ENCODE results near the gene CDC25B.

CDC25B gene

GRCh38 chr20:3755814-3756480 is 40.2 kb upstream of the CDC25B start:
- DNase-seq (ENCODE audit: low spot score): no peak
- in situ Hi-C loops (cut with MboI; ENCODE audit: low sequenced_read_pairs, unreplicated experiment): no loop called here
- TF ChIP-seq, protein P1, sequence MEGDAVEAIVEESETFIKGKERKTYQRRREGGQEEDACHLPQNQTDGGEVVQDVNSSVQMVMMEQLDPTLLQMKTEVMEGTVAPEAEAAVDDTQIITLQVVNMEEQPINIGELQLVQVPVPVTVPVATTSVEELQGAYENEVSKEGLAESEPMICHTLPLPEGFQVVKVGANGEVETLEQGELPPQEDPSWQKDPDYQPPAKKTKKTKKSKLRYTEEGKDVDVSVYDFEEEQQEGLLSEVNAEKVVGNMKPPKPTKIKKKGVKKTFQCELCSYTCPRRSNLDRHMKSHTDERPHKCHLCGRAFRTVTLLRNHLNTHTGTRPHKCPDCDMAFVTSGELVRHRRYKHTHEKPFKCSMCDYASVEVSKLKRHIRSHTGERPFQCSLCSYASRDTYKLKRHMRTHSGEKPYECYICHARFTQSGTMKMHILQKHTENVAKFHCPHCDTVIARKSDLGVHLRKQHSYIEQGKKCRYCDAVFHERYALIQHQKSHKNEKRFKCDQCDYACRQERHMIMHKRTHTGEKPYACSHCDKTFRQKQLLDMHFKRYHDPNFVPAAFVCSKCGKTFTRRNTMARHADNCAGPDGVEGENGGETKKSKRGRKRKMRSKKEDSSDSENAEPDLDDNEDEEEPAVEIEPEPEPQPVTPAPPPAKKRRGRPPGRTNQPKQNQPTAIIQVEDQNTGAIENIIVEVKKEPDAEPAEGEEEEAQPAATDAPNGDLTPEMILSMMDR (IDR thresholded peaks at IDR 0.05; ENCODE audit: borderline replicate concordance, control extremely low read depth, extremely low read depth, insufficient read depth, missing control alignments): no peak

GRCh38 chr20:3757268-3757667 is 38.8 kb upstream of the CDC25B start:
- no peak for DNase-seq (ENCODE audit: low spot score)
- in situ Hi-C loops (cut with MboI; ENCODE audit: low sequenced_read_pairs, unreplicated experiment): no loop called here
- TF ChIP-seq, protein P1 (IDR thresholded peaks at IDR 0.05; ENCODE audit: borderline replicate concordance, control extremely low read depth, extremely low read depth, insufficient read depth, missing control alignments): no peak

- no peak for DNase-seq (ENCODE audit: low spot score)
- in situ Hi-C loops (cut with MboI; ENCODE audit: low sequenced_read_pairs, unreplicated experiment): no loop called here
- TF ChIP-seq, protein P1 (IDR thresholded peaks at IDR 0.05; ENCODE audit: borderline replicate concordance, control extremely low read depth, extremely low read depth, insufficient read depth, missing control alignments): no peak
These were observed 37.5 kb upstream of the CDC25B start for GRCh38 chr20:3758566-3758965.

DNA sequence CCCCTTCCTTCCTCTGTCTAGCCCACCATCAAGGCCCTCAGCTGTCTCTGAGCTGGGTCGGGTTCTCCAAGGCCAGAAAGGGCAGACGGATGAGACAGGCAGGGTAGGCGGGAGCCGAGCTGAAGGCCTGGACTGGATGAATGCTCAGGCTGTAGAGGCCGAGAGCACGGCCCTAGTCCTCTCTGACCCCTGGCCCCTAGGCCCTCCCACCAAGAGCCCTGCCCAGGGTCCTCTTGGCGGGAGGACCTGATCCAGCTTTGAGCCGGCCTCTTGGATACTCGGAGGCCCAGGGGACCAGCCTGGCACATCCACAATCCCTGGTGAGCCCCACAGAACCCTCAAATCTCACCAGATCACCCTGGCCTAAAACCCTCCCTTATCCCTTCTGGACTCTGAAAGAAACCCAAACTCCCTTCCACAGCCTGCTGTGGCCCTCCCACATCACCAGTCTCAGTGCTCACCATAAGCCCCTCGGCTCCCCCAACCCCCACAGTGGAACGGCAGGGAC is 36.7 kb upstream of the CDC25B start:
- in situ Hi-C loops (cut with MboI; ENCODE audit: low sequenced_read_pairs, unreplicated experiment): no loop called here
- DNase-seq (ENCODE audit: low spot score): no peak
- TF ChIP-seq, protein P1 (IDR thresholded peaks at IDR 0.05; ENCODE audit: borderline replicate concordance, control extremely low read depth, extremely low read depth, insufficient read depth, missing control alignments): no peak

- no peak for DNase-seq (ENCODE audit: low spot score)
- TF ChIP-seq, protein P1 (IDR thresholded peaks at IDR 0.05; ENCODE audit: borderline replicate concordance, control extremely low read depth, extremely low read depth, insufficient read depth, missing control alignments): no peak
- in situ Hi-C loops (cut with MboI; ENCODE audit: low sequenced_read_pairs, unreplicated experiment): no loop called here
These were observed 36.2 kb upstream of the CDC25B start for GRCh38 chr20:3759884-3760283.

- no peak for DNase-seq (ENCODE audit: low spot score)
- TF ChIP-seq, protein P1 (IDR thresholded peaks at IDR 0.05; ENCODE audit: borderline replicate concordance, control extremely low read depth, extremely low read depth, insufficient read depth, missing control alignments): no peak
These were observed 35.3 kb upstream of the CDC25B start for GRCh38 chr20:3760655-3761348.

More at GRCh38 chr20:3760655-3761348, 35.3 kb upstream of the CDC25B start:
- in situ Hi-C loops (cut with MboI; ENCODE audit: low sequenced_read_pairs, unreplicated experiment): no loop called here
